Epithelial cell of proximal tubule (primary cell): Measurements from ENCODE around the gene OTUD5. TPM values are rescaled to one million over a fixed set of nuclear protein-coding genes. Genes with fewer than 3 reads are reported as not detected.

Source experiments
- DNase-seq: peaks from one replicate; pipeline ENCODE4 v3.0.0-alpha.2; 2011; ENCODE audit warnings: low read depth
- H3K4me3 ChIP-seq: 2 replicates; pipeline ENCODE4 v1.5.1; 2011; ENCODE audit warnings: low read depth, mild to moderate bottlenecking, low read length
- total RNA-seq: library from RNA; depleted of rRNA; stranded (reverse); fragments of >200 nt; gene quantifications from 2 replicates; pipeline ENCODE4 v1.2.3, GENCODE V29; 2015
- TF ChIP-seq, protein P1 (sequence below): conservative IDR thresholded peaks from 2 replicates; pipeline ENCODE4 v1.5.1; 2012; ENCODE audit warnings: low read depth, mild to moderate bottlenecking, low read length

The OTUD5 gene
- total RNA-seq, 1 donor from 2014 or later = 44.2 TPM

DNA sequence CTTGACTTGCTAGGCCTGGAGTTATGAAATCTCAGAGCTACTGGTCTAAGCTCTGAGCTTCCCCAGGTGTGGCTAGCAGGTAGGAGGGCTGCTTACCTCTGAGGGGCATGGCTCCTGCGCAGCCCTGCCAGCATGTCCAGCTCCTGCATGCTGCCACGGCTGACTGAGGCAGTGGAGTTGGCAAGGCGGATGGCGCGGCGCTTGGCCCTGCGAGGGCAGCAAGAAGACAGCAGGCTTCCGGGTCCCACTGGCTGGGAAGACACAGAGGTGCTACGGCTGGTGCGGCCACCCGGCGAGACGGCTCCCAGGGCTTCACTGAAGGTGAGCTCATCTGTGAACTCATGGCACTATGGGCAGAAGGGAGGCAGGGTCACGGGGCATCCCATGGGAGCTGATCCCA, 8.6 kb upstream of the OTUD5 start:
- no peak overlapping the region for H3K4me3 ChIP-seq
- TF ChIP-seq, protein P1, sequence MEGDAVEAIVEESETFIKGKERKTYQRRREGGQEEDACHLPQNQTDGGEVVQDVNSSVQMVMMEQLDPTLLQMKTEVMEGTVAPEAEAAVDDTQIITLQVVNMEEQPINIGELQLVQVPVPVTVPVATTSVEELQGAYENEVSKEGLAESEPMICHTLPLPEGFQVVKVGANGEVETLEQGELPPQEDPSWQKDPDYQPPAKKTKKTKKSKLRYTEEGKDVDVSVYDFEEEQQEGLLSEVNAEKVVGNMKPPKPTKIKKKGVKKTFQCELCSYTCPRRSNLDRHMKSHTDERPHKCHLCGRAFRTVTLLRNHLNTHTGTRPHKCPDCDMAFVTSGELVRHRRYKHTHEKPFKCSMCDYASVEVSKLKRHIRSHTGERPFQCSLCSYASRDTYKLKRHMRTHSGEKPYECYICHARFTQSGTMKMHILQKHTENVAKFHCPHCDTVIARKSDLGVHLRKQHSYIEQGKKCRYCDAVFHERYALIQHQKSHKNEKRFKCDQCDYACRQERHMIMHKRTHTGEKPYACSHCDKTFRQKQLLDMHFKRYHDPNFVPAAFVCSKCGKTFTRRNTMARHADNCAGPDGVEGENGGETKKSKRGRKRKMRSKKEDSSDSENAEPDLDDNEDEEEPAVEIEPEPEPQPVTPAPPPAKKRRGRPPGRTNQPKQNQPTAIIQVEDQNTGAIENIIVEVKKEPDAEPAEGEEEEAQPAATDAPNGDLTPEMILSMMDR = no peak
- no peak for DNase-seq

DNA sequence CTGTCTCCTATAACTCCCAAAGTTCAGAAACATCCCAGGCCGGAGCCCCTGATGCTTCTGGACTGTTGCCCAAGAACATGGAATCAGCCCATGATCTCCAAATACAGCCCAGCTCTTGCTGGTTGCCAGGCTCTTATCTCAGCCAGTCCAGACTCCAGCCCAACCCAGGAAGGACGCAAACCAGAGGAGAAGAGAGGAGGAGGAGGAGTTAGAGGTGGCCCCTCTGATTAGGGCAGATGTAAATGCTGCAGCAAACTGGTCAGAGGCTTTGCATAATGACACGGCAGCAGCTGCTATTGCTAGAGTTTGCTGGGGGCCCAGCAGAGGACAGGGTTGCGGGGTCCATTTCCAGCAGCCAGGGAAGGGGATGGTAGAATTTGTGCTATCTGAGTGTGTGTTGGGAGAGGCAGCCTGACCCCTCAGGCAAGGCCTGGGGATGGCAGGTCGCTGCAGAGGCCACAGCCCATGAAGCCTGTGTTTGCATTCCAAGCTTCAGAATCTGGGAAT, 4.2 kb upstream of the OTUD5 start:
- no peak for DNase-seq
- H3K4me3 ChIP-seq = no peak overlapping the region
- TF ChIP-seq, protein P1 = no peak

DNA sequence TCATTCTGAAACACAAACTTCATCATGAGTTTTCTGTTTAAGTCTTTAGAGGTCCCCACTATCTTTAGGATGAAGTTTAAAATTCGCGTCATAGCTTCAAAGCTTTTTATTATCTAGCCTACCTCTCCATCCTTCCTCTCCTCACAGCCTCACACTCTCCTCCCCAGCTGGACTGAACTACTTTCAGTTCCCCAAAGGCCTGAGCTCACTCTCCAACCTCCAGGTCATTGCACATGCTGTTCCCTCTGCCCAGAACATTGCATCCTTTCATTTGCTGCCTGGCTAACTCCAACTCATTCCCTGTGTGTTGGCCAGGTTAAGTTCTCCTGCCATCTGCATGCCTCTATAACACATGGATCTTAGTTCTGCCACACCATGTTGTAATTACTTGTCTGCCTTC, 2.9 kb upstream of the OTUD5 start:
- H3K4me3 ChIP-seq = no peak overlapping the region
- DNase-seq = no peak
- TF ChIP-seq, protein P1 = no peak

- TF ChIP-seq, protein P1 = no peak
- DNase-seq = no peak
Observed at GRCh38 chrX:48958635-48959094, 1.3 kb upstream of the OTUD5 start.

DNA sequence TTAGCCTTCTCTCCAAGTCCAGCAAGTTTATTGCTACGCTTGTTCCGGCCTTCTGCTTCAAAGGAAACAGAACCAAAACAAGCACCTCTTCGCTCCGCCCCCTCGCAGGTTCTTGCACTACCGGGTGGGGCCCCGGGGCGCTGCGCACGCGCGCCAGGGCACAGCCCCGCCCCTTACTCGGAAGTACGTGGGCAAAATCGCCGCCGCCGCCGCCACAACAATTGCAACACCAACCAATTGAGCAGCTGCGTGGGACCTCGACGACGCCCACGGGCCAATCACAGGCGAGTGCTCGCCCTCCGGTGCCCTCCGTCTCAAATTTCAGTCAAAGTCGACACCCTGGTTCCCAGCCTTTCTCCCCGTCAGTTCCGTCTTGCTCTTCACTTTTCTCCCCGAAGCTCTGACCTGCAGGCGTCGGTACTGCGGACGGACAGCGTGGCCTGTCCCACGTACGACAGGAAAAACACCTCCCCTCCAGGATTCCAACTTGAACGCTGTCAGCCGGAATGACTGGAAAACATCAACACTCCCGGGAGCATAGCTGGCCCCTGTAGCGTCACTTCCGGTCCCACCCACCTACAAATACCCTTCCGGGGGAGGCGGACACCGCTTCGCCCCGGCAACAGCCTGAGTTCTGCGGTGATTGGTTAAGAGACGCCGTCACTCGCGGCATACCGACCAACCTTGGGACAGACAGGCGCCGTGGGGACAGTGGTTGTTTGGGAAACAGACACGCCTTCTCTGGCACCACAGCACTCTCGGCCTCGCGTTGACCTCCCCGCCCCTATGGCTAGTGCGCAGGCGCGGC, 624 bp upstream of the OTUD5 start:
- TF ChIP-seq, protein P1 = no peak
- DNase-seq = peak; percentile 70
- H3K4me3 ChIP-seq = peak overlapping the region; percentile 55

More at GRCh38 chrX:48958635-48959094, 1.3 kb upstream of the OTUD5 start:
- peak overlapping the region; percentile 55 for H3K4me3 ChIP-seq

DNA sequence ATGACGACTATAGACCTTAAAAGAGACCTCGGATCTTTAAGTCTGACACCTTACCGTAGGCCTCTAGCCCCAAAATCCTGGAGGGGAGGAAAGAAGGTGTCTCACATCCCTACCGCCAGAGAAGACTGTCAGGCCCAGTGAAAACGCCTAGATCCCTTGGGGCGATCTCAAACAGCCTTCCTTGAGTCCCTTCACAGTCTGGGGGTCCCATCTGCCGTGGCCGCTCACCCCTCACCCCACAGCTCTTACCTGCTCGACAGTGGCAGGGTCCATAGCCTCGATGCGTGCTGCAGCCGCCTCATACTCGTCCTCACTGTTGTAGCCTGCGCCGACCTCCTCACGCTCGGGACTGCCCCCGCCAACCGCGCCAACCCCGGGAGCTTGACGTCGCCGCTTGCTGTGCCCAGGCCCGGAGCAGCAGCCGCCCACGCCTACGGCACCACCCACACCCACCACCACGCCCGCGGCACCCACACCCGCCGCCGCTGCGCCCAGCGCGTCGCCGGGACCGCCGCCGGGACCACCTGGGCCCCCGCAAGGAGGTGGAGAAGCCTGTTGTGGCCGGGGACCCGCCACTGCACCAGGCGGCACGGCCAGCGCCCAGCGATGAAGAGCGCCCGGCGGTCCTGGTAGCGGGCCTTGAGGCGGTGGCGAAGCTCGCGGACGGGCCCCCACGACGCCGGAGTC, 536 bp downstream of the OTUD5 start:
- TF ChIP-seq, protein P1 = no peak
- peak overlapping the region; percentile 55 for H3K4me3 ChIP-seq
- DNase-seq = no peak
